Gastrocnemius medialis (tissue), 4 donors: ENCODE measurements around the gene PLD3.

Experiments used
- POLR2A ChIP-seq, 2 donors: fragments of 450-650 bp; IDR thresholded peaks; one replicate each; pipeline ENCODE4 v1.6.1; 2017; ENCODE audit warnings: antibody characterized with exemption in 2 of 2, mild to moderate bottlenecking in 2 of 2, moderate library complexity in 2 of 2
- TF ChIP-seq, protein P1 (sequence below), 5 experiments: fragments of 450-650 bp in 3 of 5; fragments of 200-600 bp in 2 of 5; sonication (generic) in 2 of 5; IDR thresholded peaks in 4 of 5; conservative IDR thresholded peaks in 1 of 5; 1 replicate in 4 of 5; 2 replicates in 1 of 5; pipeline ENCODE4 v1.5.1; 2016 to 2019; ENCODE audit warnings: antibody characterized with exemption in 5 of 5, mild to moderate bottlenecking in 3 of 5, moderate library complexity in 3 of 5

DNA sequence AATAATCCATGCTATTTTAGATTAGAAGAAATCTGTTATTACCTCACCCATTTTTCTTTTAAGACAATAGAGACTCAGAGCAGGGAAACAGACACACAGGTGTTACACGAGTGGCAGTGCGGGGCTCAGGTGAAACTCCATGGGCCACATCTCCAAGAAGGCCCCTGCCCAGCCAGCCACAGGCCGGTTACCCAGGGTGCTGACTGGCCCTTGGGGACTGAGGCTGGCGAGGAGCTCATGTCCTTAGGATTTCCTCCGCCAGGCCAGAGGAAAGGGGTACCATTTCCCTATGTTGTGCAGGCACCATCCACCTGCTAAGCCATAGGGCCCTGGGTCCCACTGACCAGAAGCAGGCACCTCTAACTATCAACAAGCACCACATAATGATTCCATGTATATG, 10.9 kb upstream of the PLD3 start:
- no peak for TF ChIP-seq POLR2A (IDR thresholded peaks at IDR 0.05)
- TF ChIP-seq, protein P1, sequence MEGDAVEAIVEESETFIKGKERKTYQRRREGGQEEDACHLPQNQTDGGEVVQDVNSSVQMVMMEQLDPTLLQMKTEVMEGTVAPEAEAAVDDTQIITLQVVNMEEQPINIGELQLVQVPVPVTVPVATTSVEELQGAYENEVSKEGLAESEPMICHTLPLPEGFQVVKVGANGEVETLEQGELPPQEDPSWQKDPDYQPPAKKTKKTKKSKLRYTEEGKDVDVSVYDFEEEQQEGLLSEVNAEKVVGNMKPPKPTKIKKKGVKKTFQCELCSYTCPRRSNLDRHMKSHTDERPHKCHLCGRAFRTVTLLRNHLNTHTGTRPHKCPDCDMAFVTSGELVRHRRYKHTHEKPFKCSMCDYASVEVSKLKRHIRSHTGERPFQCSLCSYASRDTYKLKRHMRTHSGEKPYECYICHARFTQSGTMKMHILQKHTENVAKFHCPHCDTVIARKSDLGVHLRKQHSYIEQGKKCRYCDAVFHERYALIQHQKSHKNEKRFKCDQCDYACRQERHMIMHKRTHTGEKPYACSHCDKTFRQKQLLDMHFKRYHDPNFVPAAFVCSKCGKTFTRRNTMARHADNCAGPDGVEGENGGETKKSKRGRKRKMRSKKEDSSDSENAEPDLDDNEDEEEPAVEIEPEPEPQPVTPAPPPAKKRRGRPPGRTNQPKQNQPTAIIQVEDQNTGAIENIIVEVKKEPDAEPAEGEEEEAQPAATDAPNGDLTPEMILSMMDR (IDR thresholded peaks at IDR 0.05 in 4 of 5, conservative IDR thresholded peaks at IDR 0.05 in 1 of 5) = no peak
